ENCODE measurements around the gene COL18A1. TPM values are rescaled to one million over a fixed set of nuclear protein-coding genes. Genes with fewer than 3 reads are reported as not detected.

The COL18A1 gene
- total and polyA plus RNA-seq, 9 of the 15 experiments (the other 6 are each of a cell fraction or from before 2014, with no cell fraction given): 0.14 to 16.4 (median 2.0) TPM

DNA sequence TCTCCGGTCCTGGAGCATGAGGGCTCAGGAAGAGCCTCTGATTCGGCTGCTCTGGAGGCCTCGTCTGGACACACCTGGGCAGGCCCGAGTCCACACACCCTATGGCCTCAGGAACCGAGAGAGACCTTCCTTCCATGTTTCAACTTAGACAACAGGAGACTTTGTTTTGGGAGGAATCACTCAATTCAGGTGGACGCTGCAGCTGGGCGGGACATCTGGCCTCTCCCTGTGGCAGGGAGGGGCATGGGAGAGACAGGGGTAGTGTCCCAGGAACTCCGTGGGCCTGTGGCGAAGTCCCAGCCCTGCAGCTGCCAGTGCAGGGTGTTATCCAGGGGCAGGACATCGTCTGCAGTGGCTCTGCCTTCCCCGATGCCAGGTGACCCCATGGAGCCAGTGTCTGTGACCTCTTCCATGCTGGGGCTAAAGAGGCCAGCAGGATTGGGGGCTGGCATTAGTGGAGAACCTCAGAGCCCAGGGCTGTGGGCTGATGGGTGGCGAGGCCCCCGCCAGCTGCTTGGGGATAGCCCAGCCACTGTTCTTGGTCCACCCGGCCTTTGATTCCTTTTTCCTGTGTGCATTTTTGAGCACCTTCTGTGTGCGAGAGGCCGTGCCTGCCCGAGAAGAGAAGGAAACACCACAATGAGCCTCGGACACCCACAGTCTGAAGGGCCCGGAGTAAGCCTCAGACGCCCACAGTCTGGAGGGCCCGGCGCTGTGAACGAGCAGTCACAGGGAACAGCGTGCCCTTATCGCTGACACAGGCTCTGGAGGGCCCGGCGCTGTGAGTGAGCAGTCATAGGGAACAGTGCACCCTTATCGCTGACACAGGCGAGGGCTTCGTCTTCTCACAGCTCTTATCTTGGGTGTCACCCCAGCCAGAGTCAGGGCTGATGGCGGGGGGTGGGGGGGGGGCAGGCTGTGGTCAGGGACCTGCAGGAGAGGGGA is 6.2 kb downstream of the COL18A1 start (continued):
- TF ChIP-seq ZKSCAN1 (IDR thresholded peaks at IDR 0.05; ENCODE audit: low read depth, low read length) (peak; percentile 71; the same call in 1 of the 2 replicates), ERF (CRISPR knock-in tag; IDR thresholded peaks at IDR 0.05) (no peak), POU5F1 (IDR thresholded peaks at IDR 0.05; ENCODE audit: borderline replicate concordance, low read depth, low read length, partially characterized antibody) (no peak), NFIX (CRISPR knock-in tag; IDR thresholded peaks at IDR 0.05; ENCODE audit: low read depth) (no peak), ETV1 (tag; conservative IDR thresholded peaks at IDR 0.05; ENCODE audit: low read depth) (no peak), FOXA1 (IDR thresholded peaks at IDR 0.05; ENCODE audit: borderline replicate concordance) (no peak), NBN (IDR thresholded peaks at IDR 0.05; ENCODE audit: low read depth) (peak; percentile 86), ARID1B (IDR thresholded peaks at IDR 0.05) (peak; percentile 98), ZKSCAN8 (CRISPR knock-in tag; IDR thresholded peaks at IDR 0.05) (peak; percentile 57; the same call in 1 of the 2 replicates), PHF20 (IDR thresholded peaks at IDR 0.05; ENCODE audit: partially characterized antibody) (peak; percentile 72), MECOM (CRISPR knock-in tag; IDR thresholded peaks at IDR 0.05) (peak; percentile 44; the same call in 1 of the 2 replicates), TAF7 (tag; IDR thresholded peaks at IDR 0.05) (no peak; the same call in 1 of the 2 replicates), MBD2 (IDR thresholded peaks at IDR 0.05; ENCODE audit: borderline replicate concordance, low read depth) (peak; percentile 85), ELF1 (tag; IDR thresholded peaks at IDR 0.05) (no peak), ZNF184 (CRISPR knock-in tag; IDR thresholded peaks at IDR 0.05) (no peak), ZBTB8A (IDR thresholded peaks at IDR 0.05; ENCODE audit: partially characterized antibody) (no peak), PHB2 (IDR thresholded peaks at IDR 0.05; ENCODE audit: low read depth) (peak; percentile 86), ZNF696 (CRISPR knock-in tag; conservative IDR thresholded peaks at IDR 0.05) (no peak), ARHGAP35 (IDR thresholded peaks at IDR 0.05; ENCODE audit: partially characterized antibody) (no peak), DNMT1 (IDR thresholded peaks at IDR 0.05) (no peak), NFATC3 (IDR thresholded peaks at IDR 0.05) (no peak), FOS (IDR thresholded peaks at IDR 0.05; ENCODE audit: extremely low read depth, insufficient read length) (no peak), NR2F6 (CRISPR knock-in tag; IDR thresholded peaks at IDR 0.05) (no peak)
- TF ChIP-seq, protein P1, sequence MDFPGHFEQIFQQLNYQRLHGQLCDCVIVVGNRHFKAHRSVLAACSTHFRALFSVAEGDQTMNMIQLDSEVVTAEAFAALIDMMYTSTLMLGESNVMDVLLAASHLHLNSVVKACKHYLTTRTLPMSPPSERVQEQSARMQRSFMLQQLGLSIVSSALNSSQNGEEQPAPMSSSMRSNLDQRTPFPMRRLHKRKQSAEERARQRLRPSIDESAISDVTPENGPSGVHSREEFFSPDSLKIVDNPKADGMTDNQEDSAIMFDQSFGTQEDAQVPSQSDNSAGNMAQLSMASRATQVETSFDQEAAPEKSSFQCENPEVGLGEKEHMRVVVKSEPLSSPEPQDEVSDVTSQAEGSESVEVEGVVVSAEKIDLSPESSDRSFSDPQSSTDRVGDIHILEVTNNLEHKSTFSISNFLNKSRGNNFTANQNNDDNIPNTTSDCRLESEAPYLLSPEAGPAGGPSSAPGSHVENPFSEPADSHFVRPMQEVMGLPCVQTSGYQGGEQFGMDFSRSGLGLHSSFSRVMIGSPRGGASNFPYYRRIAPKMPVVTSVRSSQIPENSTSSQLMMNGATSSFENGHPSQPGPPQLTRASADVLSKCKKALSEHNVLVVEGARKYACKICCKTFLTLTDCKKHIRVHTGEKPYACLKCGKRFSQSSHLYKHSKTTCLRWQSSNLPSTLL (IDR thresholded peaks at IDR 0.05): no peak
- TF ChIP-seq, protein P2, sequence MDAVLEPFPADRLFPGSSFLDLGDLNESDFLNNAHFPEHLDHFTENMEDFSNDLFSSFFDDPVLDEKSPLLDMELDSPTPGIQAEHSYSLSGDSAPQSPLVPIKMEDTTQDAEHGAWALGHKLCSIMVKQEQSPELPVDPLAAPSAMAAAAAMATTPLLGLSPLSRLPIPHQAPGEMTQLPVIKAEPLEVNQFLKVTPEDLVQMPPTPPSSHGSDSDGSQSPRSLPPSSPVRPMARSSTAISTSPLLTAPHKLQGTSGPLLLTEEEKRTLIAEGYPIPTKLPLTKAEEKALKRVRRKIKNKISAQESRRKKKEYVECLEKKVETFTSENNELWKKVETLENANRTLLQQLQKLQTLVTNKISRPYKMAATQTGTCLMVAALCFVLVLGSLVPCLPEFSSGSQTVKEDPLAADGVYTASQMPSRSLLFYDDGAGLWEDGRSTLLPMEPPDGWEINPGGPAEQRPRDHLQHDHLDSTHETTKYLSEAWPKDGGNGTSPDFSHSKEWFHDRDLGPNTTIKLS (IDR thresholded peaks at IDR 0.05; ENCODE audit: borderline replicate concordance, low read depth): no peak
- TF ChIP-seq, protein P3, sequence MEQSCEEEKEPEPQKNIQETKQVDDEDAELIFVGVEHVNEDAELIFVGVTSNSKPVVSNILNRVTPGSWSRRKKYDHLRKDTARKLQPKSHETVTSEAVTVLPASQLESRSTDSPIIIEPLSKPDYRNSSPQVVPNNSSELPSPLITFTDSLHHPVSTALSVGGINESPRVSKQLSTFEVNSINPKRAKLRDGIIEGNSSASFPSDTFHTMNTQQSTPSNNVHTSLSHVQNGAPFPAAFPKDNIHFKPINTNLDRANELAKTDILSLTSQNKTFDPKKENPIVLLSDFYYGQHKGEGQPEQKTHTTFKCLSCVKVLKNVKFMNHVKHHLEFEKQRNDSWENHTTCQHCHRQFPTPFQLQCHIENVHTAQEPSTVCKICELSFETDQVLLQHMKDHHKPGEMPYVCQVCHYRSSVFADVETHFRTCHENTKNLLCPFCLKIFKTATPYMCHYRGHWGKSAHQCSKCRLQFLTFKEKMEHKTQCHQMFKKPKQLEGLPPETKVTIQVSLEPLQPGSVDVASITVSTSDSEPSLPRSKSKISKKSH (CRISPR knock-in tag; IDR thresholded peaks at IDR 0.05): no peak
